ENCODE data around the gene PTN.
"Not testable (repeated sequence)": the region's sequence is repeated elsewhere in the genome, so short reads cannot be mapped to it uniquely, and the experiment has no call there.

PTN gene

GRCh38 chr7:137268001-137268865 lies 75.3 kb downstream of the PTN start:
- DNase-seq (ENCODE audit: low read depth in 2 of 2): not testable (repeated sequence)

DNA sequence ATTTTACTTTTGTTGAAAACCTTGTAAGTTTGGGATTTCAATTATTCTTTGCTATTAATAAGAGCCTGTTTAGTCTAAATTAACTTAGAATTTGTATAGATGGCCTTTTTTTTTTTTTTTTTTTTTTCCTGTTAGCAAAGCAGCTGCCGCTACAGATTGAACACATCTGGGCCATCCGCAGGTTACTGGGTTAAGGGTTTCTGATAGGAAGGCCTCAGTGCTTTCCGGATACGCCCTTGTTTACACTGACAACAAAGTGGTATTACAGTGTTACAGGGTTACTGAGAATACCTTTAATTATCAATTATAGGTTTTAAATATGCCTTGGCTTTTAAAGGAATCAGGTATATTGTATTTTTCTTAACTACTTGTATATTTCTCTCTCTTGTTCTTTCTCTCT lies 76.8 kb downstream of the PTN start:
- DNase-seq (ENCODE audit: low read depth in 2 of 2): no peak

DNA sequence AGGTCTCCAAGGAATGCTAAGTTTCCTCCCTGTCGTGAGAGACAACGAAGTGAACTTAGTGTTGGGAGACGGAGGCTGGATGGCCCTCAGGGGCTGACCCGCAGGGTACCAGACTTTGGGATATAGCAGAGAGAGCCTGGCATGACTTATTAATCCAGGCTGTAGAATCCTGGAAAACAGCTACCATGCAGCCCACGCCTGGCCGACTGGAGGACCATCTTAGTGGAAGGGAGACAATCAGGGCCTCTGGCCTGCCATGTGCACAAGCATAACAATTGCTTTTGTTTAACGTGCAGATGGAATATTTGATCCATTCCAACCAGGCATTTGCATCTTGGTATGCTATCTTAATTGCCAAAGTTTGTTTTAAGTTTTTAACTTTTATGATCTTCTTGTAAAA lies 78.1 kb downstream of the PTN start:
- not testable (repeated sequence) for DNase-seq (ENCODE audit: low read depth in 2 of 2)

GRCh38 chr7:137262599-137262998 lies 80.9 kb downstream of the PTN start:
- DNase-seq (ENCODE audit: low read depth in 2 of 2): no peak

- DNase-seq (ENCODE audit: low read depth in 2 of 2): no peak
These were observed 85.0 kb downstream of the PTN start for GRCh38 chr7:137258552-137258951.

DNA sequence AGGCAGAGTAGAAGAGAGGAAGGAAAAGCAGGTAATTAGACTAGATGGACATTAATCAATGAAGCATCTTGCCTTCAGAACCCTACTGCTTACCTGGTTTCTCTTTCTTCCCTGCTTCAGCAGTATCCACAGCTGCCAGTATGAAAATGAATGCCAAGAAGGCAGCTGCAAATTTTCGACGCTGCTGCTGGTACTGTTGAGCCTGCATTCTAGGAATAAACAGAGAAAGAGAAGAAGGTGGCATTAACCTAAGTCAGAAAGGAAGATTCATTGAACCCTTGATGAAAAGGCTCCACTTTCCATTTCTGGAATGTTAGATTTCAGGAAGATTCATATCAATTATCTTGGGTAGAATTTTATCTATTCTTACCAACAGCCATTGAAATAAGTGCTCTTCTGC lies 88.8 kb downstream of the PTN start:
- DNase-seq (ENCODE audit: low read depth in 2 of 2): no peak

- no peak for DNase-seq (ENCODE audit: low read depth in 2 of 2)
These were observed 97.6 kb downstream of the PTN start for GRCh38 chr7:137245890-137246289.

DNA sequence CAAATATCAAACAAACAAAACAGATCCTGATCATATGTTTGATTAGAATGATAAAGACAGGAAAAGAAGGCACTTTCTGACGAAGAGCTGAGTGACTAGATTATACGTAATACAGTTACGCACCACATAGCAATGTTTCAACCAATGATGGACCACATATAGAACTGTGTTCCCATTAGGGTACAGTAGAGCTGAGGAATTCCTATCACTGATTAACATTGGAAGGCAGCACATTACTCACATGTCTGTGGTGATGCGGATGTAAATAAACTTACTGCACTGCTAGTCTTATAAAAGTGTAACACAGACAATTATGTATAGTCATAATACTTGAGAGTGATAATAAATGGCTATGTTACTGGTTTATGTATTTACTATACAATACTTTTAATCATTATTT lies 98.3 kb downstream of the PTN start:
- no peak for DNase-seq (ENCODE audit: low read depth in 2 of 2)

DNA sequence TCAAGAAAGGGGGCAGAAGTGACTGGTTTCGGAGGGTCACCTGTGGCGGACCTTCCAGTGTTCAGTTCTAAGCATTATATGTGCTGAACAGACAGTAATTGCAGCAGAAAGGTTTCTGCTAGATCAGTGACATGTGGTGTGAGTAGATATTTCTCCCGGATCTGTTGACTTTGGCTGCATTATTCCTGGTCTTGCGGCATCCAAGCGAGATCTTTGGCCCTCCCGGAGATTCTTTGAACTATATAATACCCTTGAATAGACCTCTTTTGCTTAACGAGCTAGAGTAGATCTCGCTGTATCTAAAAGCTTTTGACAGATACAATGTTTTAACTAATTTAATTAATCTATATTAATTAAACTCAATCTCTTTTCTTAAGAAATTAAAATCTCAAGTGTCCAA lies 99.8 kb downstream of the PTN start:
- no peak for DNase-seq (ENCODE audit: low read depth in 2 of 2)

- DNase-seq (ENCODE audit: low read depth in 2 of 2): no peak
These were observed 100.9 kb downstream of the PTN start for GRCh38 chr7:137242616-137243015.

- DNase-seq (ENCODE audit: low read depth in 2 of 2): no peak
These were observed 101.7 kb downstream of the PTN start for GRCh38 chr7:137241655-137242360.

DNA sequence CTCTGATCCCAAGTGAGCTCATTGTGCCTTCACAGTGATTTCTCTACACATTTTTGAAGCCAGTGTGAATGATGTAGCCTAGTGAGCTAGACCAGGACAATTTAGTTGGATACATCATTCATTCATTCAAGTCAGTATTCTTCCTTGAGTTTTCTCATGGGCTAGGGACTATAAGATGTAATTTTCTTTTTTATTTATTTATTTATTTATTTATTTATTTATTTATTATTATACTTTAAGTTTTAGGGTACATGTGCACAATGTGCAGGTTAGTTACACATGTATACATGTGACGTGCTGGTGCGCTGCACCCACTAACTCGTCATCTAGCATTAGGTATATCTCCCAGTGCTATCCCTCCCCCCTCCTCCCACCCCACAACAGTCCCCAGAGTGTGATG lies 104.3 kb downstream of the PTN start:
- not testable (repeated sequence) for DNase-seq (ENCODE audit: low read depth in 2 of 2)

DNA sequence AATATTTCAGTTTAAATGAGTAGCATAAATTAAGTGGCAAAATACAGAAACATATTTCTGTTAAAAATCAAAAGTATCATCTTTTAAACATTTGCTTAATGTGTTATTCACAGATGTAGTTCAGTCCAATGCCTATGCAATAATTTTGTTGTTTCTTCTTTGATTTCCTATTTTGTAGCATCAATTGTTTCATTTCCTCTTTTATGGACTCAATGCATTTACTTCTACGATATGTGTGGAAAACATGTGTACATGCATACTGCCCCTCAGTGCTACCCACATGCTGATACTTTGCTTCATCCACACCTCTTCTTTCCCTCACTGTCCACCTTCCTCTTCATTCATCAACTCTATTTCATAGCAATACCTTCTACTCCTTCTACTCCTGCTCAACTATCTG lies 108.1 kb downstream of the PTN start:
- no peak for DNase-seq (ENCODE audit: low read depth in 2 of 2)

DNA sequence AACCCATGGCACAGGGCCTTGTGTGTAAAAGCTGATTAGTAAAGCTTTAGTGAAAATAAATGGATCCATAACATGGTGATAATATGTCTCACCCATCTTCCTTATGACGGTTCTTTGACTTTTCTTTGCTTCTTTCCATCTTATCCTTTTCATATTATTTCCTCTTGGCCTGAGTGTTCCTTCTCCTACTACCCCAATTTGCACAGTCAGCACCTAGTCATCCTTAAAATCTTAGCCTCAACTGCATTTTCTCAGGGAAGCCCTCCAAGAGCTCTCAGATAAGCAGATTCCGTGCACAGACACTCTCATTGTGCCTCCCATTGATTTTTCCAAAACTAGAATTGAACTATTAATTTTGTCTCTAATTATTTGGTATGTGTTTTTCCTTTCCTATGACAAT lies 112.4 kb downstream of the PTN start:
- DNase-seq (ENCODE audit: low read depth in 2 of 2): no peak

GRCh38 chr7:137221467-137221866 lies 122.1 kb downstream of the PTN start:
- DNase-seq (ENCODE audit: low read depth in 2 of 2): no peak

DNA sequence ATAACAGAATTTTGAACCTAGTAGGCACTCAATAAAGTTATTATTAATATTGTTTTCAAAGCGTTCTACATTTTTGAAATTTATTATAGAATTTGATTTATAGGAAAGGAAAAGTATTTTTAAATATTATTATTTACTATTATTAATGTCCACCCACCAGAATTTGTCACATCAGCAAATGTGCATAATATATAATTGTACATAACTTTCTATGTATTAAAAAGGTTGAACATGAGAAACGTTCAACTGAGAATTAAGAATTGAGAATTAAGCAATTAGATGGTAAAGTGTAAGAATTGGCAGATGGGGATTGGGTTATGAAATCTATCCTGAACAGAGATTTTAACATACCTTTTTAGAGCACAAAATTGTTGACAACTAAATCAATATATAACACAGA lies 129.8 kb downstream of the PTN start:
- DNase-seq (ENCODE audit: low read depth in 2 of 2): no peak

- no peak for DNase-seq (ENCODE audit: low read depth in 2 of 2)
These were observed 134.2 kb downstream of the PTN start for GRCh38 chr7:137209151-137209817.

DNA sequence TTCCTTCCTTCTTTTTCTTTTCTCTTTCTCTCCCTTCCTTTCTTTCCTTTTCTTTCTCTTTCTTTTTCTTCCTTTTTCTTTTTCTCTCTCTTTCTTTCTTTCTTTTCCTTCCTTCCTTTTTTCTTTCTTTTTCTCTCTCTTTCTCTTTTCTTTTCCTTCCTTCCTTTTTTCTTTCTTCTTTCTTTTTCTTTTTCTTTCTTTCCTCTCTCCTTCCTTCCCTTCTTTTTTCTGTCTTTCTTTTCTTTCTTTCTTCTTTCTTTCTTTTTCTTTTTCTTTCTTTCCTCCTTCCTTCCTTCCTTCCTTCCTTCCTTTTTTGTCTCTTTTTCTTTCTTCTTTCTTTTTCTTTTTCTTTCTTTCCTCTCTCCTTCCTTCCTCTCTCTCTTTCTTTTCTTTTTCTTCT lies 136.8 kb downstream of the PTN start:
- DNase-seq (ENCODE audit: low read depth in 2 of 2): no peak

DNA sequence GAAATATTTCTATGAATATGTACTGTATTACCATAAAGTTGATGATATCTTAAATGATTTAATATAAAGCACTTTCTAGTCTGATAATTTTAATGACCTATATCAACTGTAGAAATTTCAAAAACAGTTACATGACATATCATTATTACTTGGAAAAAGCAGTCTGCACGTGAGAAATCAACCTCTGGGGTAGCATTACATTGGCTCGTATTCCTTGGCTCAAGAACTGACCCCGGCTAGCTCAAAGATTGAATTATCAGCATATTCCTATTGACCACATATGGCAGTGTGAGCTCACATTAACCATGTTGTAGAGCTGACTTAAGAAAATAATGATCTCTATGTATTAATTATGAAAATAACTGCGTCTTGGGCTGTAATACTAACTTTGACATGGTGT lies 139.3 kb downstream of the PTN start:
- DNase-seq (ENCODE audit: low read depth in 2 of 2): no peak

DNA sequence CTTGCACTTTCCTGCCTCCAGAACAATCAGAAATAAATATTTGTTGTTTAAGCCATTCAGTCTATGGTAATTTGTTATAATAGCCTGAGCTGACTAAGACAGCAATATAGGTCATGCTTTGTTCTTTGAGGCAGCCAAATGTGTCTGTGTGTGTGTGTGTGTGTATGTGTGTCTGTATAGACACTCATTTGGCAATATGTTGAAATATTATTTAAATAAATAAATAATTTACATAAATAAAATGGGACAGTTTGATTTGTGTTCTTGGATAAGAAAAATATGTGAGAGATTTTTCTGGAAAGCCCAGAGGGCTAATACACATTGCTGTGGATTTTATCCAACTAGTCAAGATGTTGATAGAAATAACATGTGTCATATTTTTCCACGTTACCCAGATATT lies 140.2 kb downstream of the PTN start:
- DNase-seq (ENCODE audit: low read depth in 2 of 2): no peak

DNA sequence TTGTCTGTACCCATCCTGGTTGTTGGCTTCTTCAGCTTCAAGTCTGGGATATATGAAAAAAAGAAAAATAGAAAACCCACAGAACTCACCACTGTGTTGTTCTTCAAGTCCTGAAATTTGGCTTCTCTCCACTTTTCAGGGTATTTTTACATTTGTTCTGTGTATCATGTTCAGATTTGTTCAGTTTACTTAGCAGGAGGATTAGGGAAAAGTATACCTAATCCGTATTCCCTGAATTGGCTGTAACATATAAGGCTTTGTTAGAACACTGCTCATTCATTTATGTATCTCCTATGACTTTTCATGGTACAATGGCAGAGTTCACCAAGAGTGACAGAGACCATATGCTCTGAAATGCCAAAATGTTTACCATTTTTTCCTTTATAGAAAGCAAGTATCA lies 146.9 kb downstream of the PTN start:
- DNase-seq (ENCODE audit: low read depth in 2 of 2): no peak

DNA sequence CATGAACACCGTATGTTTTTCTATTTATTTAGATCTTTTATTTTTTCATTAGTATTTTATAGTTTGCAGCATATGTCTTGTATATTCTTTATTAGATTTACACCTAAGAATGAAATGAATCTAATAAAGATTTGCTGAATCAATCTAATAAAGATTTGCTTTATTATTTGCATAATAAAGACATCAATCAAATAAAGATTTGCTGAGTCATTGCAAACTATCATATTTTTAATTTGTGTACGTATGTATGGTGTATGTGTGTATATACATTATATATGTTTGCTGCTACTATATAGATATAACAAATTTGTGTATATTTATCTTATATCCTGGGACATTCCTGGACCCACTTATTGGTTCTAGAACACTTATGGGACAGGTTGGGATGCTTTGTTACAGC lies 147.5 kb downstream of the PTN start:
- DNase-seq (ENCODE audit: low read depth in 2 of 2): no peak

DNA sequence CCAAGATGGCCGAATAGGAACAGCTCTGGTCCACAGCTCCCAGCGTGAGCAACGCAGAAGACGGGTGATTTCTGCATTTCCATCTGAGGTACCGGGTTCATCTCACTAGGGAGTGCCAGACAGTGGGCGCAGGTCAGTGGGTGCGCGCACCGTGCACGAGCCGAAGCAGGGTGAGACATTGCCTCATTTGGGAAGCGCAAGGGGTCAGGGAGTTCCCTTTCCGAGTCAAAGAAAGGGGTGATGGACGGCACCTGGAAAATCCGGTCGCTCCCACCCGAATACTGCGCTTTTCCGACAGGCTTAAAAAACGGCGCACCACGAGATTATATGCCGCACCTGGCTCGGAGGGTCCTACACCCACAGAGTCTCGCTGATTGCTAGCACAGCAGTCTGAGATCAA lies 161.9 kb downstream of the PTN start:
- not testable (repeated sequence) for DNase-seq (ENCODE audit: low read depth in 2 of 2)

All from fibroblast of skin of left biceps (primary cell).